Omental fat pad (tissue), 4 donors: Measurements from ENCODE around the gene CYP24A1. TPM values are rescaled to one million over a fixed set of nuclear protein-coding genes. Genes with fewer than 3 reads are reported as not detected.

Experiments used
- ATAC-seq: fragments of 150-250 bp; one replicate; pipeline ENCODE4 v1.9.1; 2016; ENCODE audit warnings: mild to moderate bottlenecking, moderate library complexity; ENCODE audit not compliant: low FRiP score
- DNase-seq: peaks from one replicate; pipeline ENCODE4 v3.0.0-alpha.2; 2019; ENCODE audit warnings: low spot score
- total RNA-seq, 4 donors: library from RNA; depleted of rRNA; stranded (reverse); fragments of >200 nt; gene quantifications; one replicate each; pipeline ENCODE4 v1.1.0, GENCODE V29; 2016
- TF ChIP-seq, protein P1 (sequence below), 3 donors: fragments of 450-650 bp; IDR thresholded peaks; one replicate each; pipeline ENCODE4 v1.5.1; 2016 to 2017; ENCODE audit warnings: antibody characterized with exemption in 3 of 3, mild to moderate bottlenecking in 3 of 3, moderate library complexity in 2 of 3

The CYP24A1 gene
- total RNA-seq, 4 donors from 2014 or later, result 0.12 TPM; not detected in 3

- ATAC-seq (no peak), DNase-seq (no peak)
- TF ChIP-seq, protein P1, sequence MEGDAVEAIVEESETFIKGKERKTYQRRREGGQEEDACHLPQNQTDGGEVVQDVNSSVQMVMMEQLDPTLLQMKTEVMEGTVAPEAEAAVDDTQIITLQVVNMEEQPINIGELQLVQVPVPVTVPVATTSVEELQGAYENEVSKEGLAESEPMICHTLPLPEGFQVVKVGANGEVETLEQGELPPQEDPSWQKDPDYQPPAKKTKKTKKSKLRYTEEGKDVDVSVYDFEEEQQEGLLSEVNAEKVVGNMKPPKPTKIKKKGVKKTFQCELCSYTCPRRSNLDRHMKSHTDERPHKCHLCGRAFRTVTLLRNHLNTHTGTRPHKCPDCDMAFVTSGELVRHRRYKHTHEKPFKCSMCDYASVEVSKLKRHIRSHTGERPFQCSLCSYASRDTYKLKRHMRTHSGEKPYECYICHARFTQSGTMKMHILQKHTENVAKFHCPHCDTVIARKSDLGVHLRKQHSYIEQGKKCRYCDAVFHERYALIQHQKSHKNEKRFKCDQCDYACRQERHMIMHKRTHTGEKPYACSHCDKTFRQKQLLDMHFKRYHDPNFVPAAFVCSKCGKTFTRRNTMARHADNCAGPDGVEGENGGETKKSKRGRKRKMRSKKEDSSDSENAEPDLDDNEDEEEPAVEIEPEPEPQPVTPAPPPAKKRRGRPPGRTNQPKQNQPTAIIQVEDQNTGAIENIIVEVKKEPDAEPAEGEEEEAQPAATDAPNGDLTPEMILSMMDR (IDR thresholded peaks at IDR 0.05), result no peak
Measured at GRCh38 chr20:54167909-54168872, 5.6 kb downstream of the CYP24A1 start.

DNA sequence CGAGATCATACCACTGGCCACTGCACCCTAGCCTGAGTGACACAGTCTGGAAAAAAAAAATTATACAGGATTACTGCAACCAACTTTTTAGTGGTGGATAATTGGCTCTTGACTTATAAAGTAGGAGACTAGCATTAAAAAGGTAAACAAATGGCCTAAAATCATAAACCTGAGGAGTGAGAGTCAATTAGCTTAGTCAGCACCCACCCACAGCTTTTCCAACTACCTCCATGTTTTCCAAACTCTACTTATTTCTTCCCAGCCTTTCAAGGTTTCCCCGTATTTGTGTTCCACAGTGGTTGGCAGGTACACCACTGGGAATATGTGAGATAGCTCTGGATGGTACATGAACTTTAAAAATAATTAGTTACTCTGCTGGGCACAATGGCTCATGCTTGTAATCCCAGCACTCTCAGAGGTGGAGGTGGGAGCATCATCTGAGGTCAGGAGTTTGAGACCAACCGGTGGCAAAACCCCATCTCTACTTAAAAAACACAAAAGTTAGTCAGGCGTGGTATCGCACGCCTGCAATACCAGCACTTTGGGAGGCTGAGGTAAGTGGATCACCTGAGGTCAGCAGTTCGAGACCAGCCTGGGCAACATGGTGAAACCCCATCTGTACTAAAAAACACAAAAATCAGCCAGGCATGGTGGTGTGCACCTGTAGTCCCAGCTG, 6.7 kb downstream of the CYP24A1 start:
- no peak for DNase-seq
- no peak for ATAC-seq
- TF ChIP-seq, protein P1 (IDR thresholded peaks at IDR 0.05), result no peak

DNA sequence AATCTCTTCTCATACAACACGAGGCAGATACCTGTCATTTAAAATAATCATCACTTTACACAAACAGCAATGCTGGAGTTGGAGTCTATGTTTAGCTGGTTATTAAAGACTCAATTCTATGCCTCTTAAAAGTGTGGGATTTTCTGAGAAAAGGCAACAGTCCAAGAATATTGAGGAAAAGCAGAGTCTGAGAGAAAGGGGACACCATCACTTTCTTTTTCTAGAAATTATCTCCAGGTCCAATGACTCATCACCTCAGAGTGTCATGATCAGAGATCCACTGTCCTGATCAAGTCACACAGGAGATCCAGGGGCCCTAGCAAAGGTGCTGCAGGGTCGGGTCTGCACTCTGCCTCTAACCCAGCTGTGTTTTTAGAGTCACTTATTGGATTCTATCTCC, 8.0 kb downstream of the CYP24A1 start:
- TF ChIP-seq, protein P1 (IDR thresholded peaks at IDR 0.05), result no peak
- ATAC-seq (no peak), DNase-seq (no peak)

- TF ChIP-seq, protein P1 (IDR thresholded peaks at IDR 0.05), result no peak
- no peak for ATAC-seq
- DNase-seq, result no peak
Measured at GRCh38 chr20:54165014-54165413, 8.8 kb downstream of the CYP24A1 start.

- ATAC-seq (no peak), DNase-seq (no peak)
- TF ChIP-seq, protein P1 (IDR thresholded peaks at IDR 0.05), result no peak
Measured at GRCh38 chr20:54163402-54163801, 10.4 kb downstream of the CYP24A1 start.

- no peak for DNase-seq
- no peak for ATAC-seq
- TF ChIP-seq, protein P1 (IDR thresholded peaks at IDR 0.05), result no peak
Measured at GRCh38 chr20:54162378-54163009, 11.3 kb downstream of the CYP24A1 start.
